Measurements from ENCODE around the gene ABCA9. TPM values are rescaled to one million over a fixed set of nuclear protein-coding genes. Genes with fewer than 3 reads are reported as not detected.

Gene ABCA9
- total RNA-seq, 1 experiment from 2014 or later: 0.05 TPM

DNA sequence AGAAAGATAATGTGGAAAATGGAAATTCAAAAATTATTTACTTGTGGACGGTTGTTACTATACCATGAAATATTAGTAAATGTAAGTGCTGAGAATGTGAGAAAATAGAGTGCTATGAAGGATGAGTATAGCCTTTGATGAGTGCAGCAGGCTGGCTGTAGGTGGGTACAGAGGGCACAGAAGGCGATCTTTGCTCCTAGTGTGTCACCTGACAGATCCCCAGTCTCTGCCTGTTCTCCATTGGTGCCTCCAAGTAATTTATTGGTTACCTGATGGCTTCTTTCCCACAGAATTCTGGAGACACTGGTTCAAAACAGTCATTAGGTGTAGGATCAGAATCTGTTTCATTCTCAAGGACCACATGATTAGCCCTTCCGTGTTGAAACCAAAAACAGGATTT, 28.9 kb downstream of the ABCA9 start:
- Histone ChIP-seq H3K36me3 (ENCODE audit: control insufficient read depth, insufficient read depth, low read length) (no peaks in the 10 kb centered on the region; the same call in 1 of the 2 replicates), H3K27ac (ENCODE audit: low read length) (no peak overlapping the region), H3K4me3 (ENCODE audit: low read depth in 2 of 2, low read length in 2 of 2) (no peak overlapping the region), H3K4me1 (ENCODE audit: control insufficient read depth, insufficient read depth, low read length) (no peaks in the 10 kb centered on the region), H3K9me3 (ENCODE audit: control insufficient read depth, insufficient read depth, low read depth, low read length) (no peaks in the 10 kb centered on the region), H3K27me3 (ENCODE audit: control insufficient read depth, insufficient read depth, low read length) (no peaks in the 10 kb centered on the region)
- BruUV-seq (replicated peaks): no TSS peak
- no peak for ATAC-seq
- in situ Hi-C loops (cut with HindIII; ENCODE audit: low pct_unique_long_range_greater_than_20kb, low sequenced_read_pairs): no loop called here
- POLR2A ChIA-PET: no interaction called here
- TF ChIP-seq, protein P1, sequence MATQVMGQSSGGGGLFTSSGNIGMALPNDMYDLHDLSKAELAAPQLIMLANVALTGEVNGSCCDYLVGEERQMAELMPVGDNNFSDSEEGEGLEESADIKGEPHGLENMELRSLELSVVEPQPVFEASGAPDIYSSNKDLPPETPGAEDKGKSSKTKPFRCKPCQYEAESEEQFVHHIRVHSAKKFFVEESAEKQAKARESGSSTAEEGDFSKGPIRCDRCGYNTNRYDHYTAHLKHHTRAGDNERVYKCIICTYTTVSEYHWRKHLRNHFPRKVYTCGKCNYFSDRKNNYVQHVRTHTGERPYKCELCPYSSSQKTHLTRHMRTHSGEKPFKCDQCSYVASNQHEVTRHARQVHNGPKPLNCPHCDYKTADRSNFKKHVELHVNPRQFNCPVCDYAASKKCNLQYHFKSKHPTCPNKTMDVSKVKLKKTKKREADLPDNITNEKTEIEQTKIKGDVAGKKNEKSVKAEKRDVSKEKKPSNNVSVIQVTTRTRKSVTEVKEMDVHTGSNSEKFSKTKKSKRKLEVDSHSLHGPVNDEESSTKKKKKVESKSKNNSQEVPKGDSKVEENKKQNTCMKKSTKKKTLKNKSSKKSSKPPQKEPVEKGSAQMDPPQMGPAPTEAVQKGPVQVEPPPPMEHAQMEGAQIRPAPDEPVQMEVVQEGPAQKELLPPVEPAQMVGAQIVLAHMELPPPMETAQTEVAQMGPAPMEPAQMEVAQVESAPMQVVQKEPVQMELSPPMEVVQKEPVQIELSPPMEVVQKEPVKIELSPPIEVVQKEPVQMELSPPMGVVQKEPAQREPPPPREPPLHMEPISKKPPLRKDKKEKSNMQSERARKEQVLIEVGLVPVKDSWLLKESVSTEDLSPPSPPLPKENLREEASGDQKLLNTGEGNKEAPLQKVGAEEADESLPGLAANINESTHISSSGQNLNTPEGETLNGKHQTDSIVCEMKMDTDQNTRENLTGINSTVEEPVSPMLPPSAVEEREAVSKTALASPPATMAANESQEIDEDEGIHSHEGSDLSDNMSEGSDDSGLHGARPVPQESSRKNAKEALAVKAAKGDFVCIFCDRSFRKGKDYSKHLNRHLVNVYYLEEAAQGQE (IDR thresholded peaks at IDR 0.05; ENCODE audit: insufficient read depth in 1 of 2, low read depth in 2 of 2, low read length in 1 of 2): no peak
- TF ChIP-seq POLR2AphosphoS5 (IDR thresholded peaks at IDR 0.05; ENCODE audit: low read depth, low read length) (no peak), TCF7L2 (IDR thresholded peaks at IDR 0.05; ENCODE audit: low read depth, low read length) (no peak), SIN3A (IDR thresholded peaks at IDR 0.05; ENCODE audit: borderline replicate concordance, insufficient read depth, low read depth, low read length) (no peak)
- TF ChIP-seq, protein P2, sequence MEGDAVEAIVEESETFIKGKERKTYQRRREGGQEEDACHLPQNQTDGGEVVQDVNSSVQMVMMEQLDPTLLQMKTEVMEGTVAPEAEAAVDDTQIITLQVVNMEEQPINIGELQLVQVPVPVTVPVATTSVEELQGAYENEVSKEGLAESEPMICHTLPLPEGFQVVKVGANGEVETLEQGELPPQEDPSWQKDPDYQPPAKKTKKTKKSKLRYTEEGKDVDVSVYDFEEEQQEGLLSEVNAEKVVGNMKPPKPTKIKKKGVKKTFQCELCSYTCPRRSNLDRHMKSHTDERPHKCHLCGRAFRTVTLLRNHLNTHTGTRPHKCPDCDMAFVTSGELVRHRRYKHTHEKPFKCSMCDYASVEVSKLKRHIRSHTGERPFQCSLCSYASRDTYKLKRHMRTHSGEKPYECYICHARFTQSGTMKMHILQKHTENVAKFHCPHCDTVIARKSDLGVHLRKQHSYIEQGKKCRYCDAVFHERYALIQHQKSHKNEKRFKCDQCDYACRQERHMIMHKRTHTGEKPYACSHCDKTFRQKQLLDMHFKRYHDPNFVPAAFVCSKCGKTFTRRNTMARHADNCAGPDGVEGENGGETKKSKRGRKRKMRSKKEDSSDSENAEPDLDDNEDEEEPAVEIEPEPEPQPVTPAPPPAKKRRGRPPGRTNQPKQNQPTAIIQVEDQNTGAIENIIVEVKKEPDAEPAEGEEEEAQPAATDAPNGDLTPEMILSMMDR (IDR thresholded peaks at IDR 0.05): no peak
- CTCF ChIA-PET: no interaction called here
- no peak for DNase-seq (ENCODE audit: low read depth, low spot score)
- intact Hi-C loops (cut with micrococcal nuclease; ENCODE audit: unreplicated experiment): no loop called here

DNA sequence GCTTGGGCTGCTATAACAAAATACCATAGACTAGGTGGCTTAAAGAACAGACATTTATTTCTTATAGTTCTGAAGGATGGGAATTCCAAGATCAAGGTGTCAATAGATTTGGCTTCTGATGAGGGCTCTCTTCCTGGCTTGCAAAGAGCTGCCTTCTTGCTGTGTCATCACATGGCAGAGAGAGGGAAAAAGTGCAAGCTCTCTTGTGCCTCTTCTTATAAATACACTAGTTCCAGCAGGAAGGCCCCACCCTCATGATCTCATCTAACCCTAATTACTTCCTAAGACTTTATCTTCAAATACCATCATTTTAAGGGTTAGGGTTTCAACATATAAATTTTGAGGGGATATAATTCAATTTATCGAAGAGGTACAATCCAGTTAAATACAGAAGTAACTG, 30.6 kb downstream of the ABCA9 start:
- Histone ChIP-seq H3K4me1 (ENCODE audit: control insufficient read depth, insufficient read depth, low read length) (no peaks in the 10 kb centered on the region), H3K27me3 (ENCODE audit: control insufficient read depth, insufficient read depth, low read length) (no peaks in the 10 kb centered on the region), H3K36me3 (ENCODE audit: control insufficient read depth, insufficient read depth, low read length) (no peaks in the 10 kb centered on the region; the same call in 1 of the 2 replicates), H3K9me3 (ENCODE audit: control insufficient read depth, insufficient read depth, low read depth, low read length) (no peaks in the 10 kb centered on the region), H3K4me3 (ENCODE audit: low read depth in 2 of 2, low read length in 2 of 2) (no peak overlapping the region), H3K27ac (ENCODE audit: low read length) (no peak overlapping the region)
- DNase-seq (ENCODE audit: low read depth, low spot score) (no peak), ATAC-seq (no peak)
- TF ChIP-seq, protein P1 (IDR thresholded peaks at IDR 0.05; ENCODE audit: insufficient read depth in 1 of 2, low read depth in 2 of 2, low read length in 1 of 2): no peak
- TF ChIP-seq SIN3A (IDR thresholded peaks at IDR 0.05; ENCODE audit: borderline replicate concordance, insufficient read depth, low read depth, low read length) (no peak), TCF7L2 (IDR thresholded peaks at IDR 0.05; ENCODE audit: low read depth, low read length) (no peak), POLR2AphosphoS5 (IDR thresholded peaks at IDR 0.05; ENCODE audit: low read depth, low read length) (no peak)
- TF ChIP-seq, protein P2 (IDR thresholded peaks at IDR 0.05): no peak
- ChIA-PET CTCF (no interaction called here), POLR2A (no interaction called here)
- intact Hi-C loops (cut with micrococcal nuclease; ENCODE audit: unreplicated experiment) (no loop called here), in situ Hi-C loops (cut with HindIII; ENCODE audit: low pct_unique_long_range_greater_than_20kb, low sequenced_read_pairs) (no loop called here)
- no TSS peak for BruUV-seq (replicated peaks)
